Amniotic epithelial cell (primary cell): ENCODE results near the gene C10orf90.

Source experiments
- DNase-seq: peaks from one replicate; pipeline ENCODE4 v3.0.0-alpha.2; 2010; ENCODE audit warnings: low read depth

The C10orf90 gene

DNA sequence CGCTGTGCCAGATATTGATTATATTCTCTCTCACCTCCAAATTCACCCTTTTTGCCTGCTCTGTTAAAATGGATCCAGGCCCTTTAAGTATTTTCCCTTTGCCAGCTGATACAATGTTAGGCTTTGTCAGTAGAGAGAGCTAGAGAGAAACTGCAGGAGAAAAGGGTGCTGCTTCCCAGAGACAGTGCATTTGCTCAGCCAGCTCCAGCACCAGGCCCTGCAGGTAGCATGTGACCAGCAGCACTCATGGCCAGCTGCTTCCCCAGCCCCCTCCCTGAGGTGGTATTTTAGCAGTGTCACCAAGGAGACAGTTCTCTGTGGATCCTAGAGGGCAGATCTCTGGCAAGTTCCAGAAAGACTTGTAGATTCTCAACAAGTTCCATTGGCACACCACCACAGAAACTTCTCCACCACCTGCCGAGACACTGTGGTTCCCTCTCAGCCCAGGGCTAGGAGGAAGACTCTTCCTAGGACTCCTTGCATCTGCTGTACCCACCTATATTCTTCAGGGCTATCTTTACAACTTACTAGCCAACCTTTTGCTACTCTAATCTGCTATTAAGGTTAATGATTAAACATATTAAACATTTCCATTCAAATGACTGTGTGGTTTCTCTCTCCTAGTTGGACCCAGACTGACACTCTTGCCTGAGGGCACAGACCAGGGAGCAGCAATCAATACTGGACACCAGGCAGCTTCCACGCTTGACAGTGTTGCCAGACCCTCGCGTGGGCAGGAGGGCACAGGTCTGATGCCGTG is 246.6 kb downstream of the C10orf90 start:
- no peak for DNase-seq

DNA sequence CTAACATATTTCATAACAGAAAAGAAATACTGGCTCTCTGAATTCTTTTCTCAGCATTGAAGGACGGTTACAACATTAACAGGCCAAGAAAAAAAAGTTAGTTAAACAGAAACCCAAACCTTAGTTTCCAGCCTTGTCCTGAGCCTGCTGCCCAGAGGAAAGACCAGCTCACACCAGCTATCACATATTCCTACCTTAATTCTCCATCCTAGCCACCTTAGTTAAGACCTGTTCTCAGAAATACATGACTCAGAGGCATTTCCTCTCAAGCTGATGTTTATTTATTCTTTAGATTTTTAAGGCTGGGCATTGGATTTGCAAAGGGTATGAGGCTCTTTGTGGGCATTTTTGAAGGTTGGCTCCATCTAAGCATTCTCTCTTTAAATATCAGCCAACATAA is 247.9 kb downstream of the C10orf90 start:
- no peak for DNase-seq

DNA sequence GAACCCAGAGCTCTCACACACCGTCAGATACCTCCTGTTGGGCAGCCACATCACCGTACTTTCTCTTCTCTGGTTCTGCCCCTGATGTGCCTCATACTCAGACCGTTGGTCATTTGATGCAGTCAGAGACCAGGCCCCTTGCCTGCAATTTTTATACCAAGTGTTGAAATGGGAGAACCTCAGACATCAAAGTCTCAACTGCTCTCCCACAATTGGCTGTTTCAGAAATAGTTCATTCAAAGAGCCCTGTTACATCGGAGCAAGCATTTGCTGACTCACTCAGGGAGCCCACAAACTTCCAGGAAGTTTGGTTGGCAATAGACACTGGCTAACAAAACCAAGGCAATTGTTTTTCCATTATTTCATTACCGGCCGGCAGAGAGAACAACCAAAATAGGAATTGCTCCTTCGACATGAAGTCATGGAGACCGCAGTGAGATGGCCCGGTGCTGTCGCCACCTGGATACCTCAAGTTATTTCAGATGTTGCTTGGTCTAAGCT is 248.7 kb downstream of the C10orf90 start:
- peak; percentile 94 for DNase-seq

DNA sequence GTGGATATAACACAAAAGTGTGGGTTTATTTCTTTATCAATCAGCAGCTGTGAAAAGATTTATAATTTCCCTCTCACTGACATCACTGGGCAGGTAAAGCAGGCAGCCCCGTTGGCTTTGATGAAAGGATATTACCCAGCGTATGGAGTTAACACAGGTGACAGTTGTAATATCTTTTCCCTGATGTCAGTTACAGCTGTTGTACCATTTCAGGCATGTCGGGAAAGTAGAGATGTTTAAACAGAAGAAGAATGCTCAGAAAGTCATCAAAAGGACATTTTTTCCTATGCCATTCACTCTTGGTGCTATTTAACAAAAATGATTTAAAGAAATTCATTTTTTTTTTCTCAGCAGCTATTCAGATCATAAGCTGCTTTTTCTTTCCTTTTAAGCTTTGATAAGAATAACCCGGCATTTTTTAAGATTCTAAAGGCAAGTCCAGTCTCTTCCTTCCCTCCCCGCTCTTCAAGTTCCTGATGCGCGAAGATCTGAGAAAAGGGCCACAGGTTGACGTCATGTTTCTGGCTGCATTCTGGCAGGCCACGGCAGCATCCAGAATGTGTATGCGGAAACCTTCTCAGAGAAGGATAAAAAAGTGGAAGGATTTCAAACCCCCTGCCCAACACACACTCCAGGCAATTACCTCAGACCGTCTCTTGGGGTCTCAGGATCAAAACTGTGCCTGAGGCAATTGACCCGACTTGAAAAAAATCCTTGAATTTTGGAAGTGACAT is 249.8 kb downstream of the C10orf90 start:
- DNase-seq = no peak

DNA sequence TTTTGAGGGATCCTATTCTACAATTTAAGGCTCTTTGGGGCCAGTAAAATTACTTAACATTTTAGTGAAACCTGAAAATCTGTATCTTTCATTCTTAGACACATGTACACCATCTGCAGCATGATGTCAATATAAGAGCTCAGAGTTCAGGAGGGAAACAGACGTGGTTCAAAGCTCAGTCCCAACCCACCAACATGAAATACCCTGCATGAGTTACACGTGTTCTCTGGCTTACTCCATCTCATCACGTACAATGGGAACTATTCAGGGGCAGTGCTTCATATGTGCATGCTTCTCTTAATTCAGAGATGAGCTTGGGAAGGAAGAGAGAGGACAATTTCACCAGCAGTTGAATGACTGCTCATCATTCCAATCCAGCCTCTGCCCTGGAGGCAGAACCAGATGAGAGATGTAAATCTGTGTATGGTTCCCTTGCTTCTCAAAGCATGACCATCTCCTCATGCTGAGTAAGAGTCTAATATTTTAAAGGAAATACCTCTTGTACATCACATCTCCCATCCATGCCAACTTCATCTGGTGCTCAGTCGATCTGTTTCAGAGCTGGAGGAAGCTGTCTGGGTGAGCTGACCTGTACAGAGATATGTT is 253.2 kb downstream of the C10orf90 start:
- no peak for DNase-seq

DNA sequence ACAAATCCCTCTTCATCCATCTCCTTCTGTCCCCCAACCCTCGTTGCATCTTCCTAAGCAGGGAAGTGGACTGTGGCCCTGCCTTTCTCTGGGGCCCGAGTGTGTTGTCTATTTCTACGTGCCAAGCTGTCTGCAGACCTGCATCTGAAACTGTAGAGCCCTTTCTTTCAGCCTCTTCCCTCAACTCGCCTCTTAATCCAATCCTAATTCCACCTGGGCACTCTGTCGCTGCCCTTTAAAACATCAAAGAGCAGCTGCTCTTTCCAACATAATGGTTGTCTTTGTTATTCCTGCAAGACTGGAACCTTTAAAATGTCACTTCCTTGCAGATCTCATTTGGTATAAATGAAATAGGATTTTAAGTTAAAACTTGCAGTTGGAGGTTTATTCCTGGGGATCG is 260.7 kb downstream of the C10orf90 start:
- no peak for DNase-seq

DNA sequence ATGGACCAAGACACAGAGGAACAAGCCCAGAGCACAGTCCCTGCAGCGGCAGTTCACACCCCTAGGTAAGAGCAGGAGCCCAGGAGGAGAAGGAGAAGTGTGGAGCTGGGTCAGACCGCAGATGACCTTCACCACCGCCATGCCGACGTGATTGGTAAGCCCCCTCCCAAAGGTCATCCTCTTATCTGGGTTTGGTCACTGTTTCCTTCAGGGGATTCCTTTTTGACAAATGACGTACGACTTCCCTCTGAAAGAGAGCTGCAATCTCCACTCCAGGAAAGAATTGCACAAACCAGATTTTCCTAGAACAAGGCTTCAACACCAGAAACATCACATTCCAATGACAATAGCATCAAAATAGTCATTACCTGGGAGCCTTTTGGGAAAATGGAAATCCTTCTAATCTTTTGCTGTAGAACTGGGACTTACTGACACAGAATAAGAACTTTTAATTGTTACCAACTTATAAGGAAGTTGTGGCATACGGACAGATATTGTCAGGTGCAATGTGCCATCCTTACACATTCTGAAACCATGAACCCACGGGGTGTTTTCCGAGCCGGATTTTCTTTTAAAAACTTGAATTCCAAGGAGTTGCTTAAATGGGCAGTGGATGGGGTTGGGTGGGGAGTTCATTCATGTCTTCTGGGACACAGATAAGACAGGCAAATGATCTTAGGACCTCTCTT is 261.4 kb downstream of the C10orf90 start:
- DNase-seq = peak; percentile 38

DNA sequence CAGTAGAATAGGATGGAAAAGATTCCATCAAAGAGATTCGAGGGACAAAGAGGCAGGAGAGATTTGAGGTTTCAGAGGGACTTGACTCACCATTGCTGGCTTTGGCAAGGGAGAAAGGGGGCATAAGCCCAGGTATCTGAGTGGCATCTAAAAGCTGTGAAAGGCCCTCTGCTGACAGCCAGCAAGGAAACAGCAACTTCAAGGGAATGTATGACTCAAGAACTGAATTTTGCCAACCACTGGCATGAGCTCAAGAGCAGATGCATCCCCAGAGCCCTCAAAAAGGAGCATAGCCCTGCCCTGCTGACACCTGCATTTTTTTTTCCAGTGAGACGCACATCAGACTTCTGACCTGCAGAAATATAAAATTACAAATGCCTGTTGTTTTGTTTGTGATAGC is 262.7 kb downstream of the C10orf90 start:
- no peak for DNase-seq

DNA sequence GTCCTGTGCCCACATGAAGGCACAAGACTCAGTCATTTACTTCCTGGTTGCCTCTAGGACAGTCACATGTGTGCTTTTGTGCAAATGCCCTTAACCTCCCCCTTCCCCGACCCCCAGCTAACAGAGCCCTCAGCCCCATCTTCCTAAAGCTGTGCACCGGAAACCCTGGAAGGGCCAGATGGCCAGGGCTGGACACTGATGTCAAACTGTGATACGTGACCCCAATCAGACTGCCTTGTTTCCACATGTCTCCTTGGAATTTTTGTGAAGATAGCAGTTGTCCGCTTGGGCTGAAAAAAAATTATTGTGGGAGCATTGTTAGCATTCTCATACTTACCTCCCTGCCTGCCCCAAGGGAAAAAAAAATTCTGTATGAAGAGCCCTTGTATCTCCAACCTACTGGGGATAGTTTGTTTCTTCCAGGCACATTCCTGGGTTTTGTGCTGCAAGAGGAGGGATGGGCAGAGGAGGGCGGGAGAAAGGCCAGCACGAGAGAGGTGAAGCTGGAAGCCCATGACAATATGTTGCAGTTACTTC is 265.2 kb downstream of the C10orf90 start:
- peak; percentile 44 for DNase-seq

DNA sequence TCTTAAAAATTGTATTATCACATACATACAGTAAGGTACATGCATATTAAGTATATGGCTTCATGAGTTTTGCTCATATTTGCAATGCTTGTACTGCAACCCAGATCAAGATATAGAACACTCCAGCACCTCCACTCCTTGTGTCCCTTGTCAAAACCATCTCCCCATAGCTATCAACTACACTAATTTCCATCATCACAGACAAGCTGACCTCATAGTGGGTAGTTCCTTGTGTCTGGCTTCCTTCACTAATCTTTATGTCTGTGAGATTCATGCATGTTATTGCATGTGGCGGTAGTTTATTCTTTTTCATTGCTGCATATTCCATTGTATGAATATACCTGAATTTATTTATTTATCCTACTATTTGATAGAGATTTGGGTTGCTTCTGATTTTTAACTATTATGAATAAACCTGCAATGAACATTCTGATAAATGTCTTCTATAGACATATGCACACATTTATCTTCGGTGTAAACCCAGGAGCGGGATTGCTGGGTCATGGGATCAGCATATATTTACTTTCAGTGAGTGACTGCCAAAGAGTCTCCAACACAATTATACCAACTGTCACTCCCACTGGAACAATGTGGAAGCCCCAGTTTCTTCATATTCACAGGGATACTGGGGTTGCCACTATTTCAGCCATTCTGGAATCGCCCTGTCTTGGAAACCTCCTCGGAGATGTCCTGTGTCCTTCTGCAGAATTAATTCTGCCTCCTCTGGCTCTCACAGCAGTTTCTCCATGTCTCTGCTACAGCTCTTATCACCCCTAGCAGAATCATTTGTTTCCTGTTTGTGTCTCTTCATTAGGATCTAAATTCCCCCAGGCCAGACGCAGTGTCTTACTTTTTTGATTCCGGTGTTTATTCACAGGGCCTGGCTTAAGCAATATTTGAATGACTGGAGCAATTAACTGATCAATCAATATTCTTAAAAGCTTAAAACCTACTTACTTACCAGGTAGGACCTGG is 267.5 kb downstream of the C10orf90 start:
- DNase-seq = no peak

DNA sequence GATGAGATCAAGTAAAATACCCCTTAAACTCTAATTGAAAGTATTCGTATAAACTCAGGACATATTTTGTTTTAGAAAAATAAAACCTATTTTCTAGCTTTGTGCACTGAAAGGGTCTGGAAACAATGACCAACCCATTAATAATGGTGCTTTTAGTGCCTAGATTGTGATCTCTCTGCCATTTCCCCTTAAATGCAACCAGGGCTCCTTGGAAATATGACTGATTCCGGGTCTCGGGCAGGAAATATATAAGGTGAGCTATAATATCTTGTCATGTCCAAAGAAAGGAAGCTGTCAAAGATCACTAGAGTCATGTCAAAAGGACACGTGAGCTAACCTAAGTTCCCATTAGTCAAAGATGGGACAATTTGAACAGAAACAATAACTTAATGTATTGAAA is 269.9 kb downstream of the C10orf90 start:
- no peak for DNase-seq

DNA sequence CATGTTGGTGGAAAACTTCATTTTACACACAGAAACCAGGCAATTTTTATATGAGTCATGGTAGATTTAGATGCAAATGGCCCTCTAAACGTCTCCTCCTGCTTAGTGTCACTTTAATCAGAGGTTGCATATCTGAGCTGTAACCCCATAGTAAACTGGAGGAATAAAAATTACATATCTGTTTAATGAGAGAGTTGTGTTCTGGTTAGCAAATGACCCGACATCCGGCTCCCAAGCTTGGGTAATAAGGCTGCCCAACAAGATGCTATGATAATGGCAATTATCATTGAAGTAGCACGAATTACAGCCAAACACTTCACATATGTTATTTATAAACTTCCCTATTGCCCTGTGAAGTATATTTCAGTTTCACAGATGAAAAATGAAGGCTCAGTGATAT is 271.6 kb downstream of the C10orf90 start:
- DNase-seq = no peak

DNA sequence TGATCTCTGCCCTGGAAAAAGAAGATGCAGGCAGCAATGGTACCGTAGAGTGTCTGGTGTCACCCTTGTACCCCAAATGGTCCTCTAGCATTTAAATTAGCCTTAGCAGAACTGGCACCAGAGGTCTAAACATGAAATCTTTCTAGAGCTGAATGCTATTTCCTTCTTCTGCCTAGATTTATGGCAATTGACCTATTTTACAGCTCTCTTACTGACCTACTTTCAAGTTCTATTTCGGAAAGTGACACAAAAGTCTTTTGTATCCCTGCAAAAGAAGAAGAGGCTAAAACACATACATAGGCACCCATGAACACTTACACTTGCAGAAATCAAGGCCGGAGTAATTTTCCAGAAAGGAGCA is 272.1 kb downstream of the C10orf90 start:
- DNase-seq = no peak

DNA sequence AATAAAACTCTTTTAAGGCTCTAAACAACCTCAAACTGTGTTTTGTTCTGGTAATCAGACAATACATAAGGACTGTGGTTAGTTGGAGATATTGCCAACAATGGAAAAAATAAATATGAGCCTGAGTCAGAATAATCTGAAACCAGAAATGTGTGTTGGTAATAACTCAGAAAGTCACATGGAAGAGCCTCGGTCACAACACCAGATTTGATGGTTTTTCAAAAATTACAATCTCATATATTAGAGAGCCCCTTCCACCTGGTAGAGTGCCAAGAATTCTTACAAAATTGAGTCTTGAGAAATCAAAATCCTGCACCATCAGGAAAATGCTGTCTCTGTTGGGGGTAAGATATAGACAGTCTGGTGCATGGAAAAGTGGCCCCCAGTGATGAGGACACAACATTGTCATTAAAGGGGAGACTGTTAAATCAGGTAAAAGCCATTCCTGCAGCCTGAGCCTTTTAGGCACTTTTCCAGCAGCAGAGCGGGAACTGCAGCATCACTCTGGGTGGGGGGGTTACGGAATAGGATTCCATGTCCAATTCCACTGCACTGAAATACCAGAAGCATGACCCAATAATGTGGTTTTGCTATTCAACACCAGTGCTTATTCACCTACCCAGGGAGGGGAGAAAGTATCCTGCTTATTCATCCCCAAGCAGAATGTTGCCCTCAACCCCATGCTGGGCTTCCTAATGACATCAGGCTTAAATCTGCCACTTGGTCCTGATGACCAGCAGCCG is 272.7 kb downstream of the C10orf90 start:
- peak; percentile 97 for DNase-seq

DNA sequence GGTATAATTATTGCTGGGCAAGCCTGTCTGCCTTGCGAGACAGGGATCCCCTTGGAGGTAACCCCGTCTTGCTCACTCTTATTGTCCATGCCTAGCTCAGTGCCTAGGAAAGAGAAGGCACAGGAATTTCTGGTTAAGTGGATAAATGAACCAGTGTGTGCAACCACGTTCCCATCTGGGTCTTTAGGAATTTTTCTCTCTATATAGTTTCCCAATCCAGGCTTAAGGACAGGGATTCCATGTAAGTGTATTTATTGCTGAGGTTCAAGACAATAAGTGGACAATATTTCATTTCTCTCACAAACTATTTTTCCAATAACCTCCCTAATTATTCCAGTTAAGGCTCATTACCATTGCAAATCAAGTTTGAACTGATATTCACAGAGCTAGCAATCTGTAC is 273.3 kb downstream of the C10orf90 start:
- DNase-seq = no peak

DNA sequence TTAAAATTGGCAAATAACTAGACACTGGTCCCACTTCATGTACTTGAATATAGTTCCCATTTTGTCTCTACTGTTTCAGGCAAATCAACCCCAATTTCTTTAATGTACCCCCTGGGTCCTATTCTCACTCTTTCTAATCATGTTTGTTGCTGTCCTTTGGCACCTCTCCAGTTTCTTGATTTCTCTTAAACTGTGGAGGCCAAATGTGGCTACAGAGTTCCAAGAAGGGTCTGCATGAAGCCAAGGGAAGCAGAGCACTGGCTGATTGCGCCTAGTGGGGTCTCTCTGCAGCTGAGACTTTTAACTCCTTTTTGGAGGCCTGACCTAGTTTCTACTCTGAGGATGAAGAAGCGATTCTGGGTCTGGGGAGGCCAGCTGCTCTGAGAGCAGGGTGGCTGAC is 275.5 kb downstream of the C10orf90 start:
- no peak for DNase-seq

DNA sequence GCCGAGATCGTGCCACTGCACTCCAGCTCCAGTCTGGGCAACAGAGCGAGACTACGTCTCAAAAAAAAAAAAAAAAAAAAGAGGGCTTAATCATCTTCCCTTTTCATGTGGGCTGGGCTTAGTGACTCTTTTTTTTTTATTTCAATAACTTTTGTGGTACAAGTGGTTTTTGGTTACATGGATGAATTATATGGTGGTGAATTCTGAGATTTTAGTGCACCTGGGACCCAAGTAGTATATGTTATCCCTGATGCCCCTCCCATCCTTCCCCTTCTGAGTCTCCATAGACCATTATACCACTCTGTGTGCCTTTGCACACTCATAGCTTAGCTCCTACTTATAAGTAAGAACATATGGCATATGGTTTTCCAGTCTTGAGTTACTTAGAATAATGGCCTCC is 277.4 kb downstream of the C10orf90 start:
- no peak for DNase-seq

DNA sequence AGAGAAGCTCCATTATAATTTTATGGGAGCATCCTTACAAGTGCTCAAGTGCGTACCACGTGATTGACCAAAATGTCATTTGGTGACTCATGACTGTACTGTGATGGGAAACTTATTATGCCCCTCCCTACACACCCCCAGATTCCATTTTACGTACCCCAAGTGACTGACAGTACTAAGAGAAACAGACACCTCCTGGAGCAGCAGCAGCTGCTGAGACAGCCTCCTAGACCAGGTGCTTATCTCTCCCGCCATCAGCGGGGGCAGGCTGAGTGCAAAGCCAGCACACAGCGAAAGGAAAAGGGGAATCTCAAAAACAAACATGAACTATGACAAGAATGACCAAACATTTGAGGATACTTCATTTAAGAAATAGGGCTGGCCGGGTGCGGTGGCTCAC is 278.0 kb downstream of the C10orf90 start:
- no peak for DNase-seq

DNA sequence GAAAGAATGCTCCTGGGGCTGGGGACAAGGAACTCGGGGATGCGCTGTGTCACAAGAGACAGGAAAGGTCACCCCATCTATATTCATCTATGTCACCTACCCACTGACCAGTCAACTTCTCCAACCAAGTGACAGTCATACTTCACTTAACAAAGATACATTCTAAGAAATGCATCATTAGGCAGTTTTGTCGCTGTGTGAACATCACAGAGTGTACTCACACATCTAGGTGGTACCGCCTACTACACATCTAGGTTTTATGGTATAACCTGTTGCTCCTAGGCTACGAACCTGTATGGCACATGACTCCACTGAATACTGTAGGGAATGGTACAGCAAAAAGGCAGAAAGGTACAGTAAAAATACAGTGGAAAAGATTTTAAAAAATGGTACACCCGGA is 278.4 kb downstream of the C10orf90 start:
- no peak for DNase-seq

DNA sequence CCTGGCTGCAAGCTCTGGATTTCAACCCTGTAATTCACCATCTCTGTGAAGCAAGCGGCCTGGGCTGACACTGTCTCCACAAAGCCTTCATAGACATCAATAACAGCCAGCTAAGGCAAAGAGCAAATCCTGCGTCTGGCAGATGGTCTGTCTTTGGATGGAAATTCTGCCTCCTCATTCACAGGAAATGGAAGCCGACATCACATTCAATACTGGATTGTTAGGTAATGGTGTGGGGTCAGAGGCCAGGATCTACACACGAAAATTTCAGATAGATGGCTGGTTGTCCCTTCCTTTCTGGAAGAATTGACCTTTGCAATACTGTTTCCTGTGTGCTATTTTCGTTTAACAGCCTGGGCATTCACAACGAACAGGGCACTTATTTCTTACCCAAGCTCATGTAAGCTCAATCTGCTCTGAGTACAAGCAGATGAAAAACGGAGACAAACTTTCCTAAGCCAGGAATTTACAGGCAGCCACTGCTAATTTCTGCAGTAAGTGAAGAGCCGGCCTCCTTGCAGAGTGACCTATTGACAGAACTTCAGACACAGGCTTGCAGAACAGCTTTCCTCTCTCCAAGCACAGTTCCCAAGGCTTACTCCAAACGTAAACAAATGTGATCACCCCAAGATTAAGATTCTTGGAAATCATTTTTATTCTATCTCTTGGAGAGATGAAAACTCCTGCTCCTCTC is 279.2 kb downstream of the C10orf90 start:
- DNase-seq = no peak
